ENCODE measurements around the gene DUSP8. TPM values are rescaled to one million over a fixed set of nuclear protein-coding genes. Genes with fewer than 3 reads are reported as not detected.

The DUSP8 gene
- total and polyA plus RNA-seq, 2 of the 8 experiments (the other 6 are each of a cell fraction or from before 2014, with no cell fraction given) = 2.8 to 3.6 TPM

- Histone ChIP-seq H3K14ac (ENCODE audit: insufficient read length) (no peak overlapping the region), H4K5ac (ENCODE audit: insufficient read length, low read depth, low read length) (no peak overlapping the region), H3K23ac (ENCODE audit: insufficient read length) (no peak overlapping the region), H2BK120ac (replicated peaks; ENCODE audit: low read depth, low read length) (no peak overlapping the region), H4K20me1 (replicated peaks in 1 of 2; ENCODE audit: control insufficient read depth in 1 of 2, insufficient read depth in 2 of 2, low read length in 2 of 2) (peaks cover 0 to 9% of the 10 kb centered on the region in 2 experiments), H2BK5ac (ENCODE audit: low read depth, low read length) (no peak overlapping the region), H3K56ac (replicated peaks; ENCODE audit: insufficient read length, low read depth, low read length) (no peak overlapping the region), H3K36me3 (ENCODE audit: control insufficient read depth in 2 of 4, insufficient read depth in 4 of 4, low read length in 3 of 4) (no peaks in the 10 kb centered on the region), H2AK5ac (ENCODE audit: low read depth, low read length) (no peak overlapping the region), H3K18ac (ENCODE audit: extremely low read depth, low read length) (no peak overlapping the region), H3K4me1 (replicated peaks in 1 of 4; ENCODE audit: control insufficient read depth in 3 of 4, insufficient read depth in 4 of 4, low read length in 3 of 4) (no peaks in the 10 kb centered on the region; a peak in 1 of 7 replicates), H4K91ac (replicated peaks; ENCODE audit: insufficient read length, low read length) (no peak overlapping the region), H3K27me3 (replicated peaks in 1 of 4; ENCODE audit: control insufficient read depth in 3 of 4, extremely low read depth in 1 of 4, insufficient read depth in 3 of 4, low read length in 3 of 4) (peaks cover 0 to 9% (median 5%) of the 10 kb centered on the region in 4 experiments; a peak in 5 of 7 replicates), H2BK12ac (ENCODE audit: low read depth, low read length) (no peak overlapping the region), H3K4ac (replicated peaks; ENCODE audit: insufficient read length, low read depth, low read length) (no peak overlapping the region), H2BK20ac (ENCODE audit: low read length) (no peak overlapping the region), H3K27ac (ENCODE audit: low read depth, low read length) (no peak overlapping the region), H3K9ac (replicated peaks in 1 of 4; ENCODE audit: extremely low read depth in 1 of 4, low read depth in 3 of 4, low read length in 3 of 4) (peak overlapping the region in 1 of 4 experiments; percentile 11; a peak in 1 of 7 replicates), H2BK15ac (ENCODE audit: low read length) (no peak overlapping the region), H2AFZ (ENCODE audit: low read length) (no peak overlapping the region), H3K79me2 (ENCODE audit: control insufficient read depth in 1 of 2, insufficient read depth in 2 of 2, low read length in 2 of 2) (peaks cover 0 to 52% of the 10 kb centered on the region in 2 experiments; a peak in 1 of 4 replicates), H3K23me2 (ENCODE audit: low read depth, low read length) (no peaks in the 10 kb centered on the region), H4K8ac (ENCODE audit: extremely low read depth, insufficient read depth, low read length) (peak overlapping the region; percentile 57; the same call in 1 of the 2 replicates), H3K4me3 (ENCODE audit: extremely low read depth in 1 of 4, insufficient read depth in 2 of 4, low read depth in 3 of 4, low read length in 4 of 4) (no peak overlapping the region), H3K4me2 (ENCODE audit: insufficient read depth in 1 of 2, low read depth in 2 of 2, low read length in 2 of 2) (no peak overlapping the region), H3K79me1 (ENCODE audit: low read depth, low read length) (peaks cover 24% of the 10 kb centered on the region), H3K9me3 (ENCODE audit: insufficient read depth in 2 of 2, low read depth in 1 of 2, low read length in 1 of 2) (no peaks in the 10 kb centered on the region)
- no peak for DNase-seq (ENCODE audit: low read depth in 1 of 2, low spot score in 2 of 2)
- no peak for TF ChIP-seq PHF8 (conservative IDR thresholded peaks at IDR 0.05; ENCODE audit: low read depth, low read length)
- TF ChIP-seq POU5F1 (IDR thresholded peaks at IDR 0.05; ENCODE audit: low read depth, low read length) = no peak
- ChIA-PET CTCF (ENCODE audit: partially characterized antibody) (interaction anchor here (1.1 to 2.6 kb wide), 3 partner anchors 8 to 100 kb away, joined by 3 to 12 read pairs (median 4); no protein-coding TSS in a partner anchor), POLR2A (ENCODE audit: partially characterized antibody) (no interaction called here)
- WGBS, 2 experiments (ENCODE audit: extremely low coverage in 1 of 2, insufficient coverage in 1 of 2, insufficient read length in 1 of 2, insufficient replicate concordance in 2 of 2, low coverage in 1 of 2, low lambda C conversion rate in 2 of 2, missing lambda C conversion rate in 1 of 2) = 95% methylated on average over 14 of the region's 14 CpGs; no CpG with 5 or more reads in 1 of the 2 experiments
- no peak for FAIRE-seq
These were observed 37.4 kb downstream of the DUSP8 start for GRCh38 chr11:1534682-1535081.
